GM12865 (cell line): Measurements from ENCODE around the gene CD52.

ENCODE experiments used
- DNase-seq: peaks from one replicate; pipeline ENCODE4 v3.0.0; 2010; ENCODE audit warnings: low read depth
- H3K4me3 ChIP-seq: 2 replicates; pipeline ENCODE4 v1.5.1; 2011; ENCODE audit warnings: mild to moderate bottlenecking, low read depth, low read length, control low read depth
- TF ChIP-seq, protein P1 (sequence below): IDR thresholded peaks from 2 replicates; pipeline ENCODE4 v1.5.1; 2011; ENCODE audit warnings: low read length, control low read depth, low read depth, inconsistent platforms; ENCODE audit not compliant: insufficient read depth; ENCODE audit errors: missing control alignments

Gene CD52

GRCh38 chr1:26368006-26368405 lies 50.2 kb downstream of the CD52 start:
- TF ChIP-seq, protein P1, sequence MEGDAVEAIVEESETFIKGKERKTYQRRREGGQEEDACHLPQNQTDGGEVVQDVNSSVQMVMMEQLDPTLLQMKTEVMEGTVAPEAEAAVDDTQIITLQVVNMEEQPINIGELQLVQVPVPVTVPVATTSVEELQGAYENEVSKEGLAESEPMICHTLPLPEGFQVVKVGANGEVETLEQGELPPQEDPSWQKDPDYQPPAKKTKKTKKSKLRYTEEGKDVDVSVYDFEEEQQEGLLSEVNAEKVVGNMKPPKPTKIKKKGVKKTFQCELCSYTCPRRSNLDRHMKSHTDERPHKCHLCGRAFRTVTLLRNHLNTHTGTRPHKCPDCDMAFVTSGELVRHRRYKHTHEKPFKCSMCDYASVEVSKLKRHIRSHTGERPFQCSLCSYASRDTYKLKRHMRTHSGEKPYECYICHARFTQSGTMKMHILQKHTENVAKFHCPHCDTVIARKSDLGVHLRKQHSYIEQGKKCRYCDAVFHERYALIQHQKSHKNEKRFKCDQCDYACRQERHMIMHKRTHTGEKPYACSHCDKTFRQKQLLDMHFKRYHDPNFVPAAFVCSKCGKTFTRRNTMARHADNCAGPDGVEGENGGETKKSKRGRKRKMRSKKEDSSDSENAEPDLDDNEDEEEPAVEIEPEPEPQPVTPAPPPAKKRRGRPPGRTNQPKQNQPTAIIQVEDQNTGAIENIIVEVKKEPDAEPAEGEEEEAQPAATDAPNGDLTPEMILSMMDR: no peak
- H3K4me3 ChIP-seq: no peak overlapping the region
- no peak for DNase-seq

DNA sequence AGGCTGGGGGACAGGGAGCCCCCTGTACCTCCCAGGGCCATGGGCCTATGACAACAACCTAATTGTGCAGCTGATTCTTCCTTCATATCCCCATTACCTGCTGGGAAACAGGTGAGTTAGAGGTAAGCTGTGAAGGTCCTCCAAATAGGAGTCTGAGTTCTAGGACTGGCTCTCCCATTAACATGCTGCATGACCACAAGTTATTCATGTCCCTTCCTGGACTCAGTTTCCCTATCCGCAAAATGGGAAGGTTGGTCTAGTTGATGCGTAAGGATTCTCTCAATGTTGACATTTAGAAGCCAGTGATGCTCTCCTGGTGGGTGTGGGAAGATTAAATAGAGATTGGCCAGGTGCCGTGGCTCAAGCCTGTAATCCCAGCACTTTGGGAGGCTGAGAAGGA lies 50.7 kb downstream of the CD52 start:
- no peak for DNase-seq
- TF ChIP-seq, protein P1: no peak
- no peak overlapping the region for H3K4me3 ChIP-seq
